Caco-2 (cell line): ENCODE results near the gene MRM2. TPM values are rescaled to one million over a fixed set of nuclear protein-coding genes. Genes with fewer than 3 reads are reported as not detected.

Source experiments
- BruUV-seq: library from RNA; stranded (reverse); fragments of 400-500 nt; replicated peaks from 2 replicates; lab custom pipeline; 2021; lab: Mats Ljungman, UMichigan
- CTCF ChIA-PET: fragments of 300-600 bp; sonication (Branson Sonifier 250); formaldehyde crosslinking; loops from one replicate; lab custom pipeline; 2022; ENCODE audit warnings: antibody characterized with exemption; lab: Charles Lee
- POLR2A ChIA-PET: fragments of 300-600 bp; sonication (Branson Sonifier 250); formaldehyde crosslinking; loops from one replicate; lab custom pipeline; 2022; ENCODE audit warnings: antibody characterized with exemption; lab: Charles Lee
- DNase-seq, 2 experiments: peaks; one replicate each; pipeline versions ENCODE4 v3.0.0 to v3.0.0-alpha.2; 2020 to 2022
- H3K27me3 ChIP-seq: replicated peaks from 2 replicates; pipeline ENCODE4 v1.6.0; 2011; ENCODE audit warnings: low read length; ENCODE audit not compliant: control insufficient read depth, insufficient read depth
- H3K36me3 ChIP-seq: 2 replicates; pipeline ENCODE4 v1.5.1; 2011; ENCODE audit warnings: low read length; ENCODE audit not compliant: control insufficient read depth, insufficient read depth
- H3K4me1 ChIP-seq: fragments of 250-450 bp; sonication (Bioruptor Pico); 2 replicates; pipeline ENCODE4 v1.5.1; 2020; ENCODE audit warnings: mild to moderate bottlenecking
- H3K4me3 ChIP-seq: 2 replicates; pipeline ENCODE4 v1.5.1; 2011; ENCODE audit warnings: low read depth, mild to moderate bottlenecking, control low read depth, low read length
- H3K9me3 ChIP-seq: fragments of 250-450 bp; sonication (Bioruptor Pico); 2 replicates; pipeline ENCODE4 v1.5.1; 2020; ENCODE audit warnings: mild to moderate bottlenecking, moderate library complexity
- H3K27ac Mint-ChIP-seq: one replicate; pipeline ENCODE4 v1.8.0; 2022; ENCODE audit warnings: mixed read lengths; ENCODE audit not compliant: unreplicated experiment
- H3K27me3 Mint-ChIP-seq: one replicate; pipeline ENCODE4 v1.8.0; 2022; ENCODE audit warnings: mixed read lengths; ENCODE audit not compliant: insufficient read depth, unreplicated experiment
- H3K36me3 Mint-ChIP-seq: one replicate; pipeline ENCODE4 v1.8.0; 2022; ENCODE audit warnings: mild to moderate bottlenecking, mixed read lengths; ENCODE audit not compliant: insufficient read depth, unreplicated experiment
- H3K4me1 Mint-ChIP-seq: one replicate; pipeline ENCODE4 v1.8.0; 2022; ENCODE audit warnings: low read depth, mixed read lengths; ENCODE audit not compliant: unreplicated experiment
- H3K4me3 Mint-ChIP-seq: one replicate; pipeline ENCODE4 v1.8.0; 2022; ENCODE audit warnings: mild to moderate bottlenecking, moderate library complexity, mixed read lengths; ENCODE audit not compliant: unreplicated experiment
- H3K9me3 Mint-ChIP-seq: one replicate; pipeline ENCODE4 v1.8.0; 2022; ENCODE audit warnings: mixed read lengths; ENCODE audit not compliant: unreplicated experiment
- CTCF ChIP-seq, 2 experiments: fragments of 200-600 bp in 1 of 2; IDR thresholded peaks; 1 replicate in 1 of 2; 2 replicates in 1 of 2; pipeline versions ENCODE4 v1.5.1 to v1.8.0; 2011 to 2022; ENCODE audit warnings: antibody characterized with exemption in 1 of 2, control low read depth in 1 of 2, inconsistent platforms in 1 of 2, low read depth in 1 of 2, low read length in 1 of 2, mild to moderate bottlenecking in 1 of 2, moderate library complexity in 1 of 2; ENCODE audit not compliant: insufficient read depth in 1 of 2, severe bottlenecking in 1 of 2, unreplicated experiment in 1 of 2
- intact Hi-C: fragments of 100-400 bp; cut with micrococcal nuclease; formaldehyde crosslinking; loops from one replicate; pipeline ENCODE4 v1.10.0; 2022; ENCODE audit not compliant: unreplicated experiment
- total RNA-seq: library from RNA; stranded (reverse); gene quantifications from 2 replicates; pipeline ENCODE4 v1.2.3, GENCODE V29; 2022

Gene MRM2
- total RNA-seq, 1 experiment from 2014 or later = 48.8 TPM

DNA sequence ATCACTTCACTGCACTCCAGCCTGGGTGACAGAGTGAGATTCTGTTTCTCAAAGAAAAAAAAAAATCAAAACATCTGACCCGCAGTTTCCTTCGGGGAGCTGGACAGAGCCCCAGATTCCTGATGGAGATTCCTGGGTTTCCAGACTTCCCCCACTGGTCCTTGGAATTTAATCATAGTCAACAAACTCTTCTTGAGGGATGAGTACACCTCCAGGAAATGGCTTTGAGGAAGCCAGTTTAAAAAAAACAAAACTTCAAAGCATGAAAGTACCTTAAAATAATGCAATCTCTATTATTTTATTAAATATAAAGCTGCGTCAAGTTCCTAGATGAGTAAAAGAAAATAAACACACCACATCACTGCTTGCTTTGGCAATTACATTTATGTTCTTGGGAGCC lies 8.1 kb downstream of the MRM2 start:
- H3K27ac Mint-ChIP-seq = no peak overlapping the region
- H3K27me3 ChIP-seq = no peaks in the 10 kb centered on the region
- POLR2A ChIA-PET = no interaction called here

DNA sequence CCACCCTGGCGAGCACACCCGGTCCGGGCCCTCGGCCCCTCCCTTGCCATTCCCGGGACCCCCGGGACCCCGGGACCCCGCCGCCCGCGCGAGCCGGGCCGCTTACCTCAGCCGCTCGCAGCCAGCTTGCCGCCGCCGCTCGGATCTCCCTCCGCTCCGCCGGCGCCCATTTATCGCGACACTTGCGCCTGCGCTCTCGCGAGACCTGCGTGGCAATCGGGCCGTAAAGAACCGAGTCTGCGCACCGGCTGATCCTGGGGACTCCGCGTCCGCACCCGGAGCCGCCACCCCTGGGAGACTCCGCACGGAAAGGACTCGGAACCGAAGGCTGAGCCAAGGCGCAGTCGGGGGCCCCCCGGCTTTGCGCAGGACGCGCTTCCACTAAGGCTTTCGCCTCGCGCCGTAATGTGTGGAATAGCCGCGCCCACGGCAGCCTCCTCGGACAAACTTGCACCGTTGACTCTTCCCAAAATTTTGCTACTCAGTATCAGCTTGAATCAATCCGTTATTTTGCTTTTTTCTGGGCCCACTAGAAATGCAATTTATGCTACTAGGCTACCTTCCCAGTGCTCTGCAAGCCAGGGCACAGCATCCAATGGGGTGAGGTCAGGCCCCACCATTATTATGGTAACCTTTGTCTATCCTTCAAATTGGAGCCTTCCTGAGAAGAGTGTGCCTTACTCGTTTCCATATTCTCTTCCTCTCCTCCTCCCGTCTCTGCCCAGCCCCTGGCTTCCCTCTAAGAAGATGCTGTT lies 9.1 kb downstream of the MRM2 start, which contains the start of gene MAD1L1:
TSS of gene MAD1L1 (minus strand) at position 180 of the 755 bp plus-strand sequence. CDS start 2,812 bp downstream, outside the sequence.
- Mint-ChIP-seq H3K36me3 (peaks cover 58% of the 10 kb centered on the region), H3K9me3 (no peaks in the 10 kb centered on the region), H3K27me3 (no peaks in the 10 kb centered on the region), H3K4me3 (peak within 1 kb of the TSS; percentile 94), H3K27ac (peak within 1 kb of the TSS; percentile 92), H3K4me1 (peaks cover 19% of the 10 kb centered on the region)
- BruUV-seq = no TSS peak
- H3K27me3 ChIP-seq = no peaks in the 10 kb centered on the region
- H3K9me3 ChIP-seq = no peaks in the 10 kb centered on the region
- H3K4me3 ChIP-seq = peak within 1 kb of the TSS; percentile 93
- intact Hi-C loops = no loop called here
- H3K36me3 ChIP-seq = peaks cover 4% of the 10 kb centered on the region; the same call in 1 of the 2 replicates
- no peaks in the 10 kb centered on the region for H3K4me1 ChIP-seq
- DNase-seq = peak; percentile 95
- POLR2A ChIA-PET = interaction anchor here (0.5 to 1.2 kb wide), 4 partner anchors 9 to 170 kb away, joined by 3 read pairs; partner anchors contain the start of genes CHST12, MRM2 and NUDT1
- CTCF ChIA-PET = no interaction called here
- no peak for TF ChIP-seq CTCF (IDR thresholded peaks at IDR 0.05; ENCODE audit: insufficient read depth in 1 of 2, low read depth in 1 of 2, low read length in 1 of 2, severe bottlenecking in 1 of 2, unreplicated experiment in 1 of 2)

More for the DNA sequence above, 8.1 kb downstream of the MRM2 start:
- Histone ChIP-seq H3K4me1 (no peaks in the 10 kb centered on the region), H3K9me3 (no peaks in the 10 kb centered on the region), H3K36me3 (peaks cover 6% of the 10 kb centered on the region; the same call in 1 of the 2 replicates), H3K4me3 (no peak overlapping the region)
- CTCF ChIA-PET = no interaction called here
- Mint-ChIP-seq H3K9me3 (no peaks in the 10 kb centered on the region), H3K36me3 (peaks cover 56% of the 10 kb centered on the region), H3K4me1 (peaks cover 19% of the 10 kb centered on the region), H3K4me3 (peak overlapping the region; percentile 94), H3K27me3 (no peaks in the 10 kb centered on the region)
- no TSS peak for BruUV-seq
- TF ChIP-seq CTCF (IDR thresholded peaks at IDR 0.05; ENCODE audit: insufficient read depth in 1 of 2, low read depth in 1 of 2, low read length in 1 of 2, severe bottlenecking in 1 of 2, unreplicated experiment in 1 of 2) = no peak
- DNase-seq = no peak
- intact Hi-C loops = no loop called here

DNA sequence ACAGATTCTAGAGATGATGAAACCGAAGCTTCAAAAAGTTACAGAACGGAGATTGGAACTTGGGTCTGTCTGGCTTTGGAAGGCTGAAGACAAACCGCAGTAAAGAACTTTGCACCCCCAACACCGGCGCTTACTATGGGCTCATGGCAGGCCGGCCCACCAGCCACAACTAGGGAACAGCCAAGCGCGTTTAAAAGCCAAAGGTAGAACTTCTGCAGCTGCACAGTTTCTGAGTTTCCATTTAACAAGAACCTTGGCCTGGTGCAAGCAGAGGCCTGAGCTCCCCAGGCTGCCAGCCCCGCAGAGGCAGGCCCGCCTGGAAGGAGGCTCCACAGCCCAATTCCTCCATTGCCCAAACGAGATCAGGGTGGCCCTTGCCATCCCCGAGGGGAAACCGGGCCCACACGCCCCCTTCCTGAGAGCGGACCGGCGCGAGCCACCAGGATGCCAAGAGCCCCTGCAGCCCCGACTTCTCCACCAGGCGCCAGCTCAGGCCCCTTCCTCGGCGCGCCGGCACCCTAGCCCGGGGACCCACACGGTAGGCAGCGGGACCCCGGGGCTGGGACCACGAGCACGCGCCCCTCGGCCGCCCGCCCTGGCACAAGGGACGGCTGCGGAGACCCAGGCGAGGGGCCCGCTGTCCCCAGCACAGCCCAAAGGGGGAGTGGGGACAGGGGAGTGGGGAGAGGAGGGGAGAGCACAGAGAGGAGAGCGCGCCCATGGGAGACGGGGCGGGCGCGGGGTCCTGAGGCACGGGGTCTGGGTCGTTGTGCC lies 9.8 kb downstream of the MRM2 start:
- TF ChIP-seq CTCF (IDR thresholded peaks at IDR 0.05; ENCODE audit: insufficient read depth in 1 of 2, low read depth in 1 of 2, low read length in 1 of 2, severe bottlenecking in 1 of 2, unreplicated experiment in 1 of 2) = no peak
- Mint-ChIP-seq H3K9me3 (no peaks in the 10 kb centered on the region), H3K27ac (peak overlapping the region; percentile 92), H3K4me1 (peaks cover 19% of the 10 kb centered on the region), H3K27me3 (no peaks in the 10 kb centered on the region), H3K4me3 (peak overlapping the region; percentile 94), H3K36me3 (peaks cover 56% of the 10 kb centered on the region)
- no peaks in the 10 kb centered on the region for H3K4me1 ChIP-seq
- 0 out of 2 replicates have a peak, but pooled peaks cover 4% of the 10 kb centered on the region for H3K36me3 ChIP-seq
- no peaks in the 10 kb centered on the region for H3K27me3 ChIP-seq
- no peaks in the 10 kb centered on the region for H3K9me3 ChIP-seq
- no TSS peak for BruUV-seq
- no peak for DNase-seq
- POLR2A ChIA-PET = interaction anchor here (0.5 to 1.2 kb wide), 3 partner anchors 9 to 171 kb away, joined by 3 read pairs; partner anchors contain the start of genes CHST12, MRM2 and NUDT1
- peak overlapping the region; percentile 93 for H3K4me3 ChIP-seq
- CTCF ChIA-PET = no interaction called here
- intact Hi-C loops = no loop called here
